Neural progenitor cell (in vitro differentiated cells): ENCODE data around the gene BCAS1.

ENCODE experiments used
- EZH2 ChIP-seq: fragments of 200-600 bp; sonication (generic); IDR thresholded peaks from 2 replicates; pipeline ENCODE4 v1.6.1; 2017; ENCODE audit warnings: antibody characterized with exemption, mild to moderate bottlenecking, moderate library complexity
- EZH2phosphoT487 ChIP-seq: fragments of 200-600 bp; sonication (generic); IDR thresholded peaks from 2 replicates; pipeline ENCODE4 v1.6.1; 2017; ENCODE audit warnings: antibody characterized with exemption
- TF ChIP-seq, protein P1 (sequence below): fragments of 200-600 bp; sonication (generic); IDR thresholded peaks from 2 replicates; pipeline ENCODE4 v1.5.1; 2017; ENCODE audit warnings: antibody characterized with exemption, mild to moderate bottlenecking

DNA sequence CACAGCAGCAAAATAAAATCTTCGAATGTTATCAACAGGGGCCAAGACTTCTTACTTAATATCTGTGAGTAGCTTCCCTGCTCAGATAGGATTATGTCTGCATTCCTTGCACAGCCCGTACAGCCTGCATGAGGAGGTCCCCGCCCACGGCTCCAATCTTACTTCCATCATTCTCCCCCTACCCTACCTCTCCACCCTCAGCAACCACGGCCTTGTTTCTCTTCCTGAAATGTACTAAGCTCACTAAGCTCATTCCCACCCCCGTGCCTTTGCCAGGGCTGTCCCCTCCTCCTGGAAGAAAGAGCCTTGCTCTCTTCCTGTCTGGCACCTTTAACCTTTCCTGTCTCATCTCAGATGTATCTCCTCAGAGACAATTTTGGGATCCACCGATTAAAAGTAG is 120.4 kb downstream of the BCAS1 start:
- TF ChIP-seq, protein P1, sequence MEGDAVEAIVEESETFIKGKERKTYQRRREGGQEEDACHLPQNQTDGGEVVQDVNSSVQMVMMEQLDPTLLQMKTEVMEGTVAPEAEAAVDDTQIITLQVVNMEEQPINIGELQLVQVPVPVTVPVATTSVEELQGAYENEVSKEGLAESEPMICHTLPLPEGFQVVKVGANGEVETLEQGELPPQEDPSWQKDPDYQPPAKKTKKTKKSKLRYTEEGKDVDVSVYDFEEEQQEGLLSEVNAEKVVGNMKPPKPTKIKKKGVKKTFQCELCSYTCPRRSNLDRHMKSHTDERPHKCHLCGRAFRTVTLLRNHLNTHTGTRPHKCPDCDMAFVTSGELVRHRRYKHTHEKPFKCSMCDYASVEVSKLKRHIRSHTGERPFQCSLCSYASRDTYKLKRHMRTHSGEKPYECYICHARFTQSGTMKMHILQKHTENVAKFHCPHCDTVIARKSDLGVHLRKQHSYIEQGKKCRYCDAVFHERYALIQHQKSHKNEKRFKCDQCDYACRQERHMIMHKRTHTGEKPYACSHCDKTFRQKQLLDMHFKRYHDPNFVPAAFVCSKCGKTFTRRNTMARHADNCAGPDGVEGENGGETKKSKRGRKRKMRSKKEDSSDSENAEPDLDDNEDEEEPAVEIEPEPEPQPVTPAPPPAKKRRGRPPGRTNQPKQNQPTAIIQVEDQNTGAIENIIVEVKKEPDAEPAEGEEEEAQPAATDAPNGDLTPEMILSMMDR, result no peak
- TF ChIP-seq EZH2, result no peak
- no peak for TF ChIP-seq EZH2phosphoT487
